Measurements from ENCODE around the gene DCST2. TPM values are rescaled to one million over a fixed set of nuclear protein-coding genes. Genes with fewer than 3 reads are reported as not detected.
A peak's percentile ranks its signal among the peaks of the same experiment; 100 is the strongest.

Gene DCST2
- total RNA-seq = under 1 TPM in 2 of 4 donors, not detected in 2; 0.19 to 0.56 TPM
- polyA plus RNA-seq = under 1 TPM; 0.04 to 0.38 (median 0.07) TPM
- long read RNA-seq, donor 1 = 0 reads
- long read RNA-seq, donor 2 = 0 reads

DNA sequence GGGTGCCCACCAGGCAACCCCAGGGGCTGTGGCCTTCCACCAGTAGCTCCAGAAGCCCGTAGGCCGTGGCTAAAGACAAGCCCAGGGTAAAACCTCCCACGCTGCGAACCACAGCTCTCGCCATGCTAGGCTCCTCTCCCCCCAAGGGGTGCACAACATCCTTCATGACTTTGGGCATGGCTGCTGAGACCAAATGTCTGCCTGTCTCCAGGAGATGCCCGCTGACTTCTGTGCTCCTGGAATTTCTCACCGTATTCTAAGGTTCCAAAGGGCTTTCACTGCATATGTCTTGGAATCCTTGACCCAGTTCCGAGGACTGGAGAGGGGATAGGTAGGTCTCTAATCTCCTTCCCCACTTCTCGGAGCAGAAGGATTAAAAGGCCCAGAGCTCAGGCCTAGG is at the start of gene DCST2, which contains the start of gene DCST1:
Gene DCST2 (minus strand): TSS at position 258 of the 400 bp plus-strand sequence. CDS start 80 bp downstream, at position 178.
Gene DCST1 (plus strand): TSS at position 301 of the 400 bp plus-strand sequence. CDS start 213 bp downstream, outside the sequence.
- Histone ChIP-seq H3K36me3 (ENCODE audit: insufficient read depth in 1 of 2, low read depth in 1 of 2) (no peaks in the 10 kb centered on the region), H3K27ac (no peak within 1 kb of the TSS), H3K9me3 (no peaks in the 10 kb centered on the region), H3K27me3 (ENCODE audit: insufficient read depth in 3 of 3, low read length in 2 of 3) (no peaks in the 10 kb centered on the region), H3K4me1 (no peaks in the 10 kb centered on the region), H3K4me3 (no peak within 1 kb of the TSS)
- intact Hi-C loops (cut with DNase I) = no loop called here
- ATAC-seq = no peak
- TF ChIP-seq, protein P1, sequence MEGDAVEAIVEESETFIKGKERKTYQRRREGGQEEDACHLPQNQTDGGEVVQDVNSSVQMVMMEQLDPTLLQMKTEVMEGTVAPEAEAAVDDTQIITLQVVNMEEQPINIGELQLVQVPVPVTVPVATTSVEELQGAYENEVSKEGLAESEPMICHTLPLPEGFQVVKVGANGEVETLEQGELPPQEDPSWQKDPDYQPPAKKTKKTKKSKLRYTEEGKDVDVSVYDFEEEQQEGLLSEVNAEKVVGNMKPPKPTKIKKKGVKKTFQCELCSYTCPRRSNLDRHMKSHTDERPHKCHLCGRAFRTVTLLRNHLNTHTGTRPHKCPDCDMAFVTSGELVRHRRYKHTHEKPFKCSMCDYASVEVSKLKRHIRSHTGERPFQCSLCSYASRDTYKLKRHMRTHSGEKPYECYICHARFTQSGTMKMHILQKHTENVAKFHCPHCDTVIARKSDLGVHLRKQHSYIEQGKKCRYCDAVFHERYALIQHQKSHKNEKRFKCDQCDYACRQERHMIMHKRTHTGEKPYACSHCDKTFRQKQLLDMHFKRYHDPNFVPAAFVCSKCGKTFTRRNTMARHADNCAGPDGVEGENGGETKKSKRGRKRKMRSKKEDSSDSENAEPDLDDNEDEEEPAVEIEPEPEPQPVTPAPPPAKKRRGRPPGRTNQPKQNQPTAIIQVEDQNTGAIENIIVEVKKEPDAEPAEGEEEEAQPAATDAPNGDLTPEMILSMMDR (IDR thresholded peaks at IDR 0.05) = no peak
- DNase-seq = no peak
- 92 to 94% (median 93%) methylated on average over 9 of the region's 9 CpGs for WGBS, 3 donors

DNA sequence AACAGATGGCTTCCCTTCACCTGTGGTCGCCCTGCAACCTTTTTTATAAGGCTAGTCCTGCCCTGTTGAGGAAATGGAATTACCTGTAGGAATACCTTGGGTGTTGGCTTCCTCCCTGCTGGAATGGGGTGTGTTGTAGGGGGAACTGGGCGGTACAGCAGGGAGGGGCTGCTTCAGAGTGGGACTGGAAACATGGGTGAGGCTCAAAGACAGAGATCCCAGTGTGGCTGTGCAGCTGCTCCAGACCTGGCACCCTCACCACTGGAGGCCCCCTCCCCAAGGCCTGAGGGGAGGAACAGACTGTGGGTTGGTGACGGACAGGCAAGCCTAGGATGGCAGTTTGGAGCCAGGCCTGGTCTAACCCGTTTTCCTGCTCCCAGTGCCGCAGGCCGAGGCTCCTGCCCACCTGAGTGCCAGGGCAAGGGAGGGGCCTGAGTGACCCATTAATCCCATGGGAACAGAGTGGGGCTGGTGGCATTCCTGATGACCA is 49.5 kb upstream of the DCST2 start:
- Histone ChIP-seq H3K9me3 (no peaks in the 10 kb centered on the region), H3K4me3 (no peak overlapping the region), H3K27me3 (ENCODE audit: insufficient read depth in 3 of 3, low read length in 2 of 3) (peaks cover 0 to 53% (median 27%) of the 10 kb centered on the region in 3 donors), H3K27ac (no peak overlapping the region), H3K4me1 (peaks cover 28% of the 10 kb centered on the region), H3K36me3 (ENCODE audit: insufficient read depth in 1 of 2, low read depth in 1 of 2) (no peaks in the 10 kb centered on the region)
- TF ChIP-seq, protein P1 (IDR thresholded peaks at IDR 0.05) = no peak
- WGBS, 3 donors = 64 to 76% (median 68%) methylated on average over 6 of the region's 6 CpGs
- intact Hi-C loops (cut with DNase I) = loop anchor here (5.0 kb wide), 2 partner anchors 41 to 111 kb away; partner anchors contain the start of genes CKS1B (in 1 of the 2) and SHC1 (in 1 of the 2)
- ATAC-seq (no peak), DNase-seq (no peak)

DNA sequence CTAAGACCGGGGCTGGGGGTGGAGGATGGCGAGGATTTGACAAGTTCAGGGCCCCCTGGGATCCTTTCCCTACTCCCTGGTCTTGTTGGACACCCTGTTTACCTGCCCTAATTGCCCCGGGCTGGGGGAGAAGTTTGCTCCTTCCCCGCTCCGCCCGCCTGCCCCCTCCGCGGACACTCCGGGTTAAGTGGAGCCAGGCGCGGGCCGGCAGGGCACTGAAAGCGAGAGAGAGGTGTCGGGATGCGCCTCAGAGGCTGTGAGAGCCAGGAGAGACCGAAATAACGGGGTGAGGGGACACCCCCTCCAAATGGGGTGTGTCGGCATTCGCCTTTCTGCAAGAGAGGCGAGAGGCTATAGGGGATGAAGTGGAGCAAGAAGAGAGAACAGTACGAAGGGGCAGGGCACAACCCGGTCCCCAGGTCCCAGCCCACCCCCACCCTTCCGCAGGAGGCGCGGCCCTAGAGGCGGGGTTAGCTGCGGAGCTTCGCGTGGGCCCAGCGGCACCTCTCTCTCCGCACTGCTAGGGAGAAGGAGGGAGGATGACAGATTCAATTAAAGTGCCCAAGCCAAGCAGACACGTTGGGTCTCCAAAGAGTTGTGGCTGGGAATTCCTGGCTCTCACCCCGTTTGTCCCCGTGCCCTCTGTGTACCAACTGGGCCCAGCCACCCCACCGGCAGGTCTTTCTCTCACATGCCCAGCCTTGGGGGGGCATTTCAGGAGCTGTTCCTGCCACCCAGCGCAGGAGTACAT is 48.9 kb upstream of the DCST2 start:
- Histone ChIP-seq H3K27me3 (ENCODE audit: insufficient read depth in 3 of 3, low read length in 2 of 3) (peaks cover 0 to 53% (median 27%) of the 10 kb centered on the region in 3 donors), H3K4me1 (peaks cover 28% of the 10 kb centered on the region), H3K36me3 (ENCODE audit: insufficient read depth in 1 of 2, low read depth in 1 of 2) (no peaks in the 10 kb centered on the region), H3K9me3 (no peaks in the 10 kb centered on the region), H3K4me3 (peak overlapping the region; percentile 64), H3K27ac (no peak overlapping the region)
- no peak for DNase-seq
- TF ChIP-seq, protein P1 (IDR thresholded peaks at IDR 0.05) = no peak
- no peak for ATAC-seq
- intact Hi-C loops (cut with DNase I) = loop anchor here (5.0 kb wide), 2 partner anchors 40 to 110 kb away; partner anchors contain the start of genes CKS1B (in 1 of the 2) and SHC1 (in 1 of the 2)
- WGBS, 3 donors = 7 to 11% (median 9%) methylated on average over 34 to 36 of the region's 36 CpGs

DNA sequence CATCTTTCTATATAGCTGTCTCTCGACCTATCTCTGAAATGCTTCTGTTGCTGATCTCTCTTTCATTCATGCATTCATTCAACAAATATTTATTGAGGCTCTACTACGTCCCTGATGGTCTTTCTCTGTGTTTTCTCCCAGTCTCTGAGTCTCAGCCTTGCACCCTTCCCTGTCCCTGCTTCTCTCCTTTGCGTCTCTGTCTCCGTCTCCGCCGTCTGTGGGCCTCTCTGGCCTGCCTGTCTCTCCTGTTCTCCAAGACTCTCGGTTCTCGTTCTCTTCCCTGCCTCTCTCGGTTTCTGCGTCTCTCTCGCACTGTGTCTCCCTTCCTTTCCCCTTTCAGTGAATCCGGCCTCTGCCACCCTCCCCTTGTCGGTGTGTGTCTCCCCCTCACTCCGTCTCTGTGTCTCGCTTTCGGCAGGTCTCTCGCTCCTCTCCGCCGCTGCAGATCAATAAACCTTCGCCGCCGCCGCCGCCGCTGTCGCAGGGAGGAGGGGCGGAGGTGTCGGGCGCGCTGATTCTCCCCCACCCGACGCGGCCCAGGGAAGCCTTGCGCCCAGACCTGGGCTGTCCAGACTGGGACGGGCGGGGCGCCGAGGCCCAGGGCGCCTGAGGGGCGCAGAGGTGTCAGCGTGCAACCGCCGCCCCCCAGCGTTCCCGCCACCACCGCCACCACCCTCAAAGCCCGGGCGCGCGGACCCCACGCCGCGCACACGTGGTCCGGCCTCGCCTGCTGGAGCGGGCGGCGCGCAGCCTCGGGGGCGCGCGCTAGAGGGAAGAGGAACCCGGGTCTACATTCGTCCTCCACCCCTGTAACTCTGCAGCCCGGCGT is 48.1 kb upstream of the DCST2 start:
- DNase-seq (no peak), ATAC-seq (no peak)
- Histone ChIP-seq H3K4me3 (peak overlapping the region; percentile 64), H3K27me3 (ENCODE audit: insufficient read depth in 3 of 3, low read length in 2 of 3) (peaks cover 0 to 53% (median 27%) of the 10 kb centered on the region in 3 donors), H3K9me3 (no peaks in the 10 kb centered on the region), H3K27ac (no peak overlapping the region), H3K4me1 (peaks cover 28% of the 10 kb centered on the region), H3K36me3 (ENCODE audit: insufficient read depth in 1 of 2, low read depth in 1 of 2) (no peaks in the 10 kb centered on the region)
- 4 to 5% (median 5%) methylated on average over 60 to 68 of the region's 68 CpGs for WGBS, 3 donors
- TF ChIP-seq, protein P1 (IDR thresholded peaks at IDR 0.05) = no peak
- intact Hi-C loops (cut with DNase I) = loop anchor here (5.0 kb wide), 2 partner anchors 39 to 109 kb away; partner anchors contain the start of genes CKS1B (in 1 of the 2) and SHC1 (in 1 of the 2)

All from psoas muscle (tissue), 8 donors.